ENCODE measurements around the gene AKAP8L.
A peak's percentile ranks its signal among the peaks of the same experiment; 100 is the strongest.
"Not testable (repeated sequence)": the region's sequence is repeated elsewhere in the genome, so short reads cannot be mapped to it uniquely, and the experiment has no call there.

Gene AKAP8L

DNA sequence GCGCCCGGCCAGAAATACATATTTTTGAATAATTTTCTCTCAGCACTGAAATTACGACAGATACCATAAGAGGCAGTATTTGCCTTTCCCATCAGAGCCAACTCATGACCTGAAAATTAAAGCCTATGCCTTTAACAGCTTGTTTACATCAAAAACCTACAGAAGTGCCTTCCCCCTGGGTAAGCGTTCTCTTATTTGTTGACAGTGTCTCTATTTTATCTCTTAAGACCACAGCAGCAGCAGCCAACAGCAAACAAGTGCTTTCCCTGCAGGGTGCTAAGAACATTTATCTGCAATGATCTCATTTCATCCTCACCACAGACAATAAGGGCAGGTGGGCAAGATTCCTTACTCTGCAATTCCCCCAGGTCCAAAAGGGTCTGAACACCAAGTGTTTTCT, 6.0 kb downstream of the AKAP8L start:
- no peak for DNase-seq

DNA sequence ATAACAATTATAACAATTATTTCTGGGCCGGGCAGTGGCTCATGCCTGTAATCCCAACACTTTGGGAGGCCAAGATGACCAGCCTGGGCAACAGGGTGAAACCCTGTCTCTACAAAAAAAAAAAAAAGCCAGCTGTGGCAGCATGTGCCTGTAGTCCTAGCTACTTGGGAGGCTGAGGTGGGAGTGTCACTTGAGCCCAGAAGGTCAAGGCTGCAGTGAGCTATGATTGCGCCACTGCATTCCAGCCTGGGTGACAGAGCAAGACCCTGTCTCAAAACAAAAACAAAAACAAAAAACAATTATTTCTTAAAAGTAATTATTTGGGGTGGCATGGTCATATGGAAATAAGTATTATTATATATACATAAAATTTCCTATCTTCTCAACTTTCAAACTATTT, 7.4 kb downstream of the AKAP8L start:
- DNase-seq, result not testable (repeated sequence)

DNA sequence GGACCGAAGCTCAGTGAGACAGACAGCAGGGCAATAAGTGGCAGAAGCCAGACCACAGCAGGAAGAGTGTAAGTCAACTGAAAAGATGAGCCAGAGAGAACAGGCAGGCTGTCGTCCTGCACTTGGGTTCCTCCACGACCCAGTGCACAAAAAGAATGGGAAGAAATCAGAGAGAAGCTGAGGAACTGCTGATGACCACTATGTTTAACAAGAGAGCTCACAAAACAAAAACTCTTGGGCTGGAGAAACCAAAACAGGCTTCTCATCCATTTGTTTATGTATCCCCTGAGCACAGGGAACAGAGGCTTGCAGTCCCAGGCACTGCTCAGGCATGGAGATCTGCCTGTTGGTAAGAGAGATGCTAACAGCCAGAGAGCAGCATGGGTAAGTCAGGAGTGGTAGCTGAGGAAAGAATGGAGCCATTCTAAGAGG, 14.0 kb downstream of the AKAP8L start:
- DNase-seq, result no peak

DNA sequence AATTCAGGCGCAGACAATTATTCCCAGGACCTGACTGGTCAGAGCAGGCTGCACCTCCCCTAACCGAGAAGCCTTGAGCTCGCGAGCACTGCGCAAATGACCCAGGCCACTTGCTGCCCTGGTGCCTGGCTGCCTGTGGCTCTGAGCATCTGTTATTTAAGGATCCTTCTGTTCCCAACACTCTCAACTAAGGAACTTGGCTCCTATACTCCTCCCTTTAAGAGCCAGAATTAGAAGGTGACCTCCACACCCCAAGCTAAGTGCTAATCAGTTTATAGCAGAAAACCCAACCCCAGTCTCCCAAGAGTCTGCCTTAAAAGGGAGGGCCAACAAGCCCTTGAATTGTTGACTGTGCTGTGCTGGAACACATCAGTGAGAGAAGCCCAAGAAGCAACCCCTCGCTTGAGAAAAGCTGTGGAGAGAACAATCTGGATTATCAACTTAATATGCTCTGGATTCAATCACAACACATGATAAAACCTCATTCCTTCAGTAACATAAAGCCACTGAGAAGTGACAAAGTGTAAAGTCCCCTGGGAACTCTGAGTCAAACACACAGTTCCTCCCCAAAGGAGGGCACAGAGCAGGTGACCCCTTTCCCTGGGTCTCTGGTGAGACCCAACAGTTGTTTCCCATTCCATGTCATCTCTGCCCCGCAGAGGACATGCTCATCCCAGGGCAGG, 14.6 kb downstream of the AKAP8L start:
- no peak for DNase-seq

DNA sequence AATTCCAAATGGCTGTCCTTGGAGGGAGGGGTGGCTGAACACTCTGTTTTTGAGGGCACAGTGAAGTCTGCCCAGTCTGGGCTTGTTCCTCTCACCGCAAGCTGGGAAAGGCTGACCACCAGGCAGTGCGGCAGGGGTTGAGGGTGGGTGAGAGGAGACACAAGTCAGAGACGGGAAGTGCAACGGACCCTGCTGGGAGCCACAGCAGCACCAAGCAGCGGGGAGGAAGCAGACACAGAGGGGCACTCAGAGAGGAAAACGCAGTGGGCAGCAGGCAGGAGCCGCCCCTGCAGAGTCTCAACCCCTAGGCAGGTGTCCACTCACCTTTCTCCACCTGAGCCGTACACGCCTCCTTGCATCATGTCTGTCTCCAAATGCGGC, 15.6 kb downstream of the AKAP8L start:
- no peak for DNase-seq

DNA sequence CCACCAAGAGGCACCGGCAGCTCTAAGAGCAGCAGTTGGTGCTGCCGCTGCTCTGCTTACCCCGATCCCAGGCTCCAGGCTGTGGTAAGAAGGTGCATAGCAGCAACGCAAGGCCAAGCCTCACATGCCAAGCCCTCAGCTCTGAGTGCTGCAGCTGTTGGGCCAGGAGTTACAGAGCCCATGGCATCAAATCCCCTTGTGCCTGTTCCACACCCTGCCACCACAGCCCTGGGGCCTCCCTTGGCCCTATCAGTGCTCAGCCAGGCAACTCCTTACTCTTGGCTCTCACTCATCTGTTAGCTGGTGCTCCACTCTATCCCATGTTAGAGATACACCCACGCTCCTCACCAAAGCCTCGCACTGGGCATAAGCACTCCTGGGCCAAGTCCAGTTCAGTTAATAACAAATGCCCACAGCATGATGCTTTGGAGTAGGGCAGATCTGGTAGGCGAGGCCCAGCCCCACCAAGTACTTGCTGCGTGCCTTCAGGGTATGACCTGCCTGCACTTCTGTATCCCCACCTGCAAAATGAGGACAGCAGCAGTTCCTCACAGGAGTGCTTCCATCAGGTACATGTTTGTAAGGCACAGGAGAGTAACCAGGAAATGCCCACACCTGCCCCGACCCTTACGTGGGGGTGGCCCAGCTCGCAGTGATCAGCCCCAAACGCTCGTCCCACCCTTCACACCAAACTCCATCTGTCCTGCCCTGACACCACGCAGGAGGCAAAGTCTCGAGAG, 16.2 kb downstream of the AKAP8L start:
- no peak for DNase-seq

DNA sequence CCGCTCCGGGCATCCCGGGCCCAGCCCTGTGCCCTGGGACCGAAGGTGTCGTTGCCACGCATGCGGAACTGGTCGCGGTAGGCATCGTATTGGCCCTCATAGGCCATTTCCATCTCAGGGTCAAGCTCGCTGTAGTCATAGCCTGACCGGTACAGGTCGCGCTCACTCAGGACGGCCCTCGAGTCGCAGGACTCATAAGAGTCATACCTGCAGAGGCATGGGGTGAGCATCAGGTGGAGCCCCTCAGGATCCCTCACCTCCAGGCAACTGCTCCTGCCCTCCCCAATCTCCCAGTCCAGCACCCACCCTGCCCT, 17.4 kb downstream of the AKAP8L start:
- DNase-seq, result no peak

DNA sequence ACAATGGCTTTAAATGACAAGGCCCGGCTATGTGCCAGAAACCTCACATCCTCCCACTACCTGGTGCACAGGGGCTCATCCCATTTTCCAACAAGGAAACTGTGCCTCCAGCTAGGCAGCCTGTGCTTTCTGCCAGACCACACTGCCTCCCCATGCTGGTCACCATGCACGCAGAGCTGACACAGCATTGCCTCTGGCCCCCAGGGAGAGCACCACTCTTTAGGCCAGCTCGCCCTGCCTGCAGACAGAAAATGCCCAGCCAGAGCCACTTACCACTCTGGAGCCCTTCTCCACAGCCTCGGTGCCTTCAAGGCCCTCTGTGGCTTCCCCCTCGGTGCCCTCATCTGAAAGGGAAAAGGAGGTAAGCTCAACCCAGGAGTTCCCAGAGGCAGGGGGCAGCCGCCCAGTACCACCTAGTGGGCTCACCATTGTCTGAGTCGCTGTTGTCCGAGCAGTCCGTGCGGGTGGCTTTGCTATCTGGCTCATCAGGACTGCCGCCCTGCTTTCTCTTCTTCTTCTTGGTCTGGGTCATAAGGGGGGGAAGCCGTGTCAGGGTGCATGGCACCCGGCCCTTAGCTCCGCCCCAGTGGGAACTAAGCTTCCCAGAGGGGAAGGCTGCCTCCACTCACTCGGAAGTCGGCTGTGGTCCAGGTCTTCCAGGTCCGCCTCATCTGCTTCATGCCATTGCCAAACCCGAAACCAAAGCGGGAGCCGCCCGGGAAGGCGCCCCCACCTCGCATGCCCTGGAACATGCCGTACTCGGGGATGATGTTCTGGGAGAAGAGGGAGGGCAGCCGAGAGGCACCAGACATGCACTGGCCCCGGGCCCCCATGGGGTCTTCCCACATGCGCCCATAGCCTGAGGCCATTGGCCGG, 18.0 kb downstream of the AKAP8L start:
- DNase-seq, result no peak

DNA sequence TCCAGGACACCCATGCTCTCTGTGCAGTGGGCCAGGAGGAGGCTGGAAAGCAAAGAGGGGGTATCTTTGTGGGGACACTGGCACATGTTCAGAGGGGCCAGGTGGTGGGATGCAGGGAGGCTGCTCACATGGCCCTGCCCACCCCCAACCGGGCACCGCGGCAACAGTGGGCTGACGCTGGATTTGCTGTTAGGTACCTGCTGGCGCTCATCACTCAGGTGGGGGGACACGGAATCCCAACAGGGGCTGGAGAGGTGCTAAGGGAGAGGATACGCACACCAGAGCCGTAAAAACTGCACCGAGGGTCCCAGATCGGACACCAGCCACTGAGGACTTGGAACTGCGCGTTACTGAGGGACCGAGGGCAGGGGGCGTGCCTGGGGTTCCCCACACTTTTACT, 19.2 kb downstream of the AKAP8L start:
- DNase-seq, result no peak

DNA sequence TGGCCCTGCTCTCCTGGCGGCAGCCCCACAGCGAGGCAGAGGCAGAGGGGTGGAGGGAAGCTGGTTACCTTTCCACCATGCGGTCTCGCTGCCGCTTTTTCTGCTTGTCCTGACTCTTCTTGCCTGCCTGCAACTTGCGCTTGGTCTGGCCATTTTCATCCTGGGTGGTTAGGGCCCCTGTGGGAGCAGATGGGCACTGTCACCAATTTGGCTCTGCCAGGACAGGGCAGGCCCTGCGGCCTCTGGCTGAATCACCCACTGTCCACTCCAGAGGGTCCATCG, 19.6 kb downstream of the AKAP8L start:
- no peak for DNase-seq

DNA sequence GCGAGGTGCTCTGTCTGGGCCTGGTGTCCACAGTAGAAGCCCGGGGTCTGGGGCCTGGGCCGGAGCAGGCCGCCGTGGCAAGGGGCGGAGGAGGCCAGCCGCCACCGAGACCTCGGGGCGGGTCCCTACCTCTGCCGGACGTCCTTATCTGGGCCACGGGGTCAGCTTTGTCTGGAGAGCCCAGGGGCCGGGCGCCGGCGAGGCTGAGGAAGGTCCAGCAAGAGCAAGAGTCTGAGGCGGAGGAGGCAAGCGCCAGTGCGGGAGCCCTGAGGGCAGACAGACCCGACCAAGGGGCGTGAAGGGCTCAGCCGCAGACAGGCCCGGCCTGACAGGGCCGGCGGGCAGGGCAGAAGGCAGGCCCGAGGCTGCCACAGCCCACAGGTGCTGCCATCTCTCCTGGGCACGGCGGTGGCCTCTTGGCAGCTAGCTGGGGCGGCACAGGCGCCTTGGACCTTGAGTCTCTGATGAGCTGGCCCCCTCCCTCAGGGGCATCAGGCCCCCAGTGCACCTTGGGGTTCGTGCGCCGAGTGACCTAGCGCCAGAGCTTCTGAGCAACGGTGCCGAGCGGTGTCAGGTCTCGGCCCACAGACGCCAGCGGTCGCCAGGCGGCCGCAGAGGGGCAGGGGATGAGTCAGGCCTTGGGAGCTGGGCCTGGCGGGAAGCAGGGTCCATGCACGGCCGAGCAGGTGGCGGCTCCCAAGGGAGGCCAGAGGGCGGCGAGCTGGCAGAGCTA, 20.1 kb downstream of the AKAP8L start:
- no peak for DNase-seq

DNA sequence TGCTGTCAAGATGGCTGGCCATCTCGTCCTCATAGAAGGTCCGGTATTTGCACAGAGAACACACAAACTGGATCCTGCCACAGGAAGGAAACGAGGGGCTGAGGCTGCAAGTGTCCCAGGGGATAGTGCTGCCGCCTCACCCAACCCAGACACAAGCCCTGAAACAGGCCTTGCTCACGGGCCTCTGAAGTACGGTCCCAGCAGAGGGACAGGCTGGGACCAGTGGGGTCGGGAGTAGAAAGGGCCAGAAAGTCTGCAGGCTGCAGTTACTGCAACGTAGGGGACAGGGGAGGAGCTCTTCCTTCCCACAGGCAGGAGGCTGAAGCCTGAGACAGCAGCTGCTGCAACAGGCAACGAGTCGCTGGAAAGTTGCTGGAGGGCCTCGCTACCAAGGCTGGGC, 21.0 kb downstream of the AKAP8L start:
- DNase-seq, result no peak

DNA sequence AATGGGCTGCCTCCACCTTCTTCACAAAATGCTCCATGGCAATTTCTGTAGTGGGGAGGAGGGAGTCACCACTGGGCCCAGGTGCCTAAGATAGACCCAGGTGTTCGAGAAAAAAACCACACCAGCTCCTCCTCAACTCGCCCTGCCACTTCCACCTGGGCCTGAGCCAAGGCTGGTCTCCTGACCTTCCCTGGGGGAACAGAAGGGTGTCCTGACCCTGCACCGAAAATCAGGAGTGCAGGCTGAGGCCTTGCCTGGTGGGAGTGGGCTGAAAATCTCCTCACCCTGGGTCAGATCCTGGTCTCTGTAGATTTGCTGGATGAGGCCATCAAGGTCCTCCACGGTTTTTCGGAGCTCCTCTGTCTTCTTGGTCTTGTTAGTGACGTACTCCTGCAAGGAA, 21.6 kb downstream of the AKAP8L start:
- no peak for DNase-seq

DNA sequence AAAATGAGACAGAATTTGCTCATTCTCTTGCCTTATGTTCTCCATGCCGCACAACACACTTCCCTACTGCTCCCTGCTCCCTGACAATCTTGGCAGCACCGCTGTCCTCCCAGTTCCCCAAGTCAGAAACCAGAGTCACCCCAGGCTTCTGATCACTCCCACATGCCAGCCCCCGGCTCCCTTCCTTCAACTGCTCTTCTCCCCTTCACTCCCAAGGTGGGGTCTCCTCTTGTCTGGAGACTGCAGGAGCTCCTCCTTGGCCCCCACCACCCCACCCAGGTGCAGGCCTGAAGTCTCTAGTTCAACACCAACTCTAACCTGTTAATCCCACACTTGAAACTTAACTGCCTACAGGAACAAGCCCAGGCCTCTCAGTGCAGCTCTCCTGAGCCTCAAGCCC, 22.4 kb downstream of the AKAP8L start:
- no peak for DNase-seq

DNA sequence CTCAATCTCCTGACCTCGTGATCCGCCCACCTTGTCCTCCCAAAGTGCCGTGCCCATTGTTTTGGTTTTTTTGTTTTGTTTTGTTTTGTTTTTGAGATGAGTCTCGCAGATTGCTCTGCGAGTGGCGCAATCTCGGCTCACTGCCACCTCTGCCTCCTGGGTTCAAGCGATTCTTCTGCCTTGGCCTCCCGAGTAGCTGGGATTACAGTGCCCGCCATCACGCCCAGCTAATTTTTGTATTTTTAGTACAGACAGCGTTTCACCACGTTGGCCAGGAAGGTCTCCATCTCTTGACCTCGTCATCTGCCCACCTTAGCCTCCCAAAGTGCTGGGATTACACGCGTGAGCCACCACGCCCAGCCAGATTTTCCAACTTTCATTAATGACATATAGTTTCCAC, 23.5 kb downstream of the AKAP8L start:
- not testable (repeated sequence) for DNase-seq

DNA sequence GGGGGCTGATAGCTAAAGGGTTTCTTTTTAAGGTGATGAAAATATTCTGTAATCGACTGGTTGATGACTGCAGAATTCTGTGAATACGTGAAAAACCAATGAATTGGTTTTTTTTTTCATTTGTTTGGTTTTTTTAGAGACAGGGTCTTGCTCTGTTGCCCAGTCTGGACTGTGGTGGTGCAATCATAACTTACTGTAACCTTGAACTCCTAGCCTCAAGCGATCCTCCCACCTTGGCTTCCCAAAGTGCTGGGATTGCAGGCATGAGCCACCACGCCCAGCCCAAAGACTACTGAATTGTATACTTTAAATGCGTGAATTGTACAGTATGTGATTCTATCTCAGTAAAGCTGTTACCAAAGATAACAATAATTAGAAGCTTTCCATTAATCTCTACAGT, 24.4 kb downstream of the AKAP8L start:
- no peak for DNase-seq

DNA sequence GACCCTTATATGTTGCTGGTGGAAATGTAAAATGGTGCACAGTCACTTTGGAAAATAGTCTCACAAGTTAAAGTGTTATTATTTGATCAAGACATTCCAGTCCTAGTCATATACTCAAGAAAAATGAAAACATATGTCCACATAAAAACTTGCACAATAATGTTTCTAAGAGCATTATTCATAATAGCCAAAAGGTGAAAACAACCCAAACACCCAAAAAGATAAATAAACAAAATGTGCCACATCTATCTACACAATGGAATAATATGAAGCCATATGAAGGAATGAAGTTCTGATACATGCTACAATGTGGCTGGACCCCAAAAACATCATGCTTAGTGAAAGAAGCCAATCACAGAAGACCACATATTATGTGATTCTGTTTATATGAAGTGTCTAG, 24.8 kb downstream of the AKAP8L start:
- no peak for DNase-seq

DNA sequence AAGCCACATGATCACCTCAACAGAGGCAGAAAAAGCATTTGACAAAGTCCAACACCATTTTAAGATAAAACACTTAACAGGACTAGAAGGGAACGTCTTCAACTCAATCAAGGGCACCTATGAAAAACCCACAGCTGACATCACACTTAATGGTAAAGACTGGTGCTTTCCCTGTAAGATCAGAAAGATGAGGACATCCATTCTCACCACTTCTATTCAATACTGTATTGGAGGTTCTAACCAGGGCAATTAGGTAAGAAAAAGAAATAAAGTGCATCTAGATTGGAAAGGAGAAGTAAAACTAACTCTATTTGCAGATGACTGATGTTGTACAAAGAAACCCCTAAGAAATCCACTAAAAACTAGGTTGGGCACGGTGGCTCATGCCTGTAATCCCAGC, 28.0 kb downstream of the AKAP8L start:
- DNase-seq, result no peak

DNA sequence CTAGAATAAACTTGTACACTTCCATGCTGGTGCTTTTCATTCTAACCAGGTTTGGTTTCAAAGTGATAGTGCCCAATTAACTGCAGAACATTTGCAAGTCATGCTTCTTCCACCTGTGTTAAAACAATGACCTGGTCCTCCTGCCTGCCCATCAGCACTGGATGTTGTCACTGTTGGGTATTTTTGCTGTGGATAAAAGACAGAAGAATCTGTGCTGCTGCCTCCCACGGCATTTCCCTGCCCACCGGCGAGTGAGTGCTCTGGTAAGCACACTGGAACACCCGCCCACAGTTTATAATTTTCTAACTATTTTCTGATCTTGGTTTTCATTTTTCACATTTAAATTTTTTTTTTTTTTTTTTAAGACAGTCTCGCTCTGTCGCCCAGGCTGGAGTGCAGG, 36.9 kb downstream of the AKAP8L start:
- DNase-seq, result no peak

DNA sequence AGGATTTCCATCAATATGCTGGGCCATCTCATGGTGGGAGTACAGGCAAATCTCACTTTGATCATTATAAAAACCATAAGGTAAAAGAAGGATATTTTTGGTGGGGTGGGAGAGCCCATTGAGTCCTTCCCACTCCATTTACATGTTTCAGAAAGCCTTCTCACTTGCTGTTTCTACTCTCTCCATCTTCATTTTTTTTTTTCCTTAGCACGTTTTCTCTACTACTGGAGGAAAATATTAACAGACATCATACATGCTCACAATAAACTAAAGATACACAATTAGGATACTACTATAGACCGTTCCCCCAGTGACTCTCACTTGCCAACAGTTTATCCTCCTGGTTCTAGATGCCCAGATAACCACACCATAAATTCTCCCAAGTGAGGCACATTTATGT, 37.4 kb downstream of the AKAP8L start:
- DNase-seq, result no peak

DNA sequence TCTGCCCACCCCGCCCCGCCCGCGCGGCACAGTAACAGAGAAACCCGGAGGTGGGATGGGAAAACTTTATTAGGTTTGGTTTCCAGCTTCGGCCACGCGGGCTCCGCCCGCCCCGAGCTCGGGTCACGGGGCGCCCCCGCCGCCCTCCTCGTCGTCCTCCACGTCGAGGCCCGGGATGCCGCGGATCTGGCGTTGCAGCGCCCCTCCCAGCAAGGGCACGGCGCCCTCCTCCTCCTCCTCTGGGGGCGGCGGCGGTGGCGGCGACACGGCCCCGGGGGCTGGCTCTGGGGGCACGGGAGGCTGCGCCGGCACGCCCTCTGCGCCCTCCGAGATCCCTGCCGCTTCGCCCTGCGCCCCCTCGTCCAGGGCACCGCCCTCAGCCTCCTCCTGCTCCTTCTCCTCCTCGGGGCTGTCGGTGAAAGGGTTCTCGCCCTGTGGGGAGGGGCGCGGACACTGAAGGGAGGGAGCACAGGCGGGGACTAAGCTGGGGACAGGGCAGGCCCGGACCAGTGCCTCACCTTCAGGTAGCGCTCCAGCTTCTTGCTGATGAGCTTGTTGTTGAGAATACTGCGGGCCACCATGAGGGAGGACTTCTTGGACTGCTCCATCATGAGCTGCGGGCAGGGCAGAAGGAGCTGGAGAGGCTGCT, 38.7 kb downstream of the AKAP8L start:
- no peak for DNase-seq

DNA sequence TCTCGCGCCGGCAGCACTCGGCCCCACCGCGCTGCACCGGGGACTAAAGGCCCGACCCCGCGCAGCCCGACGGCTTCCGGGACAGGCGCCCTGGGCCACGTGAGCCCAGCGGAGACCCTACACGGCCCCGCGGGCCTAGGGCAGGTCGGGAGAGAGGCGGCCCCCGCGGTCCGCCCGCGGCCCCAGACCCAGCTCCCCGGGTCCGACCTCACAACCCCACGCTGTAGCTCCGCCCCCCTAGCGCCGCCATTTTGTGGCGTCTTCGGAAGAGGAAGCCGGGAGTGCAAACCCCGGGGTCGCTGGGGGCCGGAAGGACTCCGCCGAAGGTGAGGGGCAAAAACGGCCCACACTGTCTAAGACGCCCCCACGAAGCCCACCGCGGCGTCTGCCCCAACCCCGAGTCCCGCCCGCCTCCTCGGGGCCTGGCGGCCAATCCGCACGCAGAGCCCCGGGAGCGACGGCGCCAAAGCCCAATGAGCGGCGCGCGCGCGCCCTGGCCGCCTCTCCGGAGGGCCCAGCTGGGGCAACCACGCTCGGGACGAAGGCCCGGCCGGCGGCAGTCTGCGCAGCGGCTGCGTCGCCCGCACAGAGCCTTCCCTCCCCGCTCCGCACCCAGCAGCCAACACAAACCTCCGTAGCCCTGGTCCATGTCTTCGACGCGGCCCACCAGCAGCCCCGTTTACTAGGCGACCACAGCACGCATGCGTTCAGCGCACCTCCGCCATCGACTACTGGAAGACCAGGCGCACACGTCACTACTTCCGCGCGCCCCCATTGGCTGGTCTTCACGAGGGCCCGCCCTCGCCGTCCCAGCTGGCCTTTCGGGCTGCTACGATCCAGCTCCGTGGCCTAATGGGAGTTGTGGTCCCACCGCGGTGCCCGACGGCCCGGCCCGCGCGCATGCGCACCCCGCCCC, 39.4 kb downstream of the AKAP8L start, which contains the start of gene AKAP8:
Gene AKAP8 (minus strand): TSS at position 705 of the 916 bp plus-strand sequence. CDS start 56 bp downstream, at position 649.
- peak; percentile 94 for DNase-seq

All from activated T-cell treated with anti-CD3 and anti-CD28 coated beads for 4 hours (primary cell).